KBM-7 (cell line): ENCODE measurements around the gene LDLRAD4.
A peak's percentile ranks its signal among the peaks of the same experiment; 100 is the strongest.

Experiments
- DNase-seq: peaks from one replicate; pipeline ENCODE4 v3.0.0-alpha.2; 2015
- in situ Hi-C: fragments of 300-500 bp; cut with MboI; formaldehyde crosslinking; loops from 2 replicates; pipeline ENCODE4 v1.14.3; 2020; ENCODE audit warnings: low sequenced_read_pairs, low pct_unique_long_range_greater_than_20kb, mixed read lengths

Gene LDLRAD4

DNA sequence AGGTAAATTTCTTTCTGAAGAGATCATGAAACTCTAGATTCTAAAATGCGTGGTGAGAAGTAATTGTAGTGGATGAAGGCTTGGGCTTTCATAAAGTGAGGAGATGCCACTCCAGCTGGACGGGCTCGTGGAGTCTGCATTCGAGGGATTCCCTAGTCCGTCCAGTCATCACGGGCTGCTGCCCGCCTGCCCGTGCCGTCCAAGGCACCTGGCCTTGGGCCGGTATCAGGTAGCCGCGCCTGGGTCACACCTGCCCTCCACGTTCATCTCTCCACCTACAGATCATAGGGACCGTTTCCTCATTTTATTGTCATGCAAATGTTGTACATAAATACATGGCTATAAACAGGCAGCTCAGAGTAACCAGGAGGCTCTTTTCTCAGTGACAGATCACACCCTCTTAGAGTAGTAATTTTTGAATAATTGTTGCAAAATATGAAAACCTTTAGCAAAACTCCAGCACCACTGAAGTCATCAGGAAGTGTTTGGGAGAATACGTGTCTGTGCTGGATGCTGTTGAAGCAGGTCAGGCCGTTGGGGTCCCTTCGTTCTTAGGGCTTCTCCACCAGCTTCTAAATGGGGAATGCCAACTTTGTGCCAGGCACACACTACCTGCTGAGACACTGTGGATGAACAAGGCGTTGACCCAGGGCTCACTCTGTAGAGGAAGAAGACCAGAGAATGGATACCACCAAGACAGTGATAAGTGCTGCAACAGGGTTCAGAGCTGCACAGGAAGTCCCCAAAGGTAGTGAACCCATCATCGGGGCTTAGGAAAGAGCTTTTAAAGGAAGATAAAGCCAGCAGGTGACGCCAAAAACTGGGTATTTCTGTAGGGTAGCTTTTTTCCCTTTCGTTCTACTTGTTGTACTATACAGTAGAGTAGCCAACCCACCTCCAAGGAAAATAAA is 395.3 kb downstream of the LDLRAD4 start:
- DNase-seq = no peak
- in situ Hi-C loops = no loop called here

DNA sequence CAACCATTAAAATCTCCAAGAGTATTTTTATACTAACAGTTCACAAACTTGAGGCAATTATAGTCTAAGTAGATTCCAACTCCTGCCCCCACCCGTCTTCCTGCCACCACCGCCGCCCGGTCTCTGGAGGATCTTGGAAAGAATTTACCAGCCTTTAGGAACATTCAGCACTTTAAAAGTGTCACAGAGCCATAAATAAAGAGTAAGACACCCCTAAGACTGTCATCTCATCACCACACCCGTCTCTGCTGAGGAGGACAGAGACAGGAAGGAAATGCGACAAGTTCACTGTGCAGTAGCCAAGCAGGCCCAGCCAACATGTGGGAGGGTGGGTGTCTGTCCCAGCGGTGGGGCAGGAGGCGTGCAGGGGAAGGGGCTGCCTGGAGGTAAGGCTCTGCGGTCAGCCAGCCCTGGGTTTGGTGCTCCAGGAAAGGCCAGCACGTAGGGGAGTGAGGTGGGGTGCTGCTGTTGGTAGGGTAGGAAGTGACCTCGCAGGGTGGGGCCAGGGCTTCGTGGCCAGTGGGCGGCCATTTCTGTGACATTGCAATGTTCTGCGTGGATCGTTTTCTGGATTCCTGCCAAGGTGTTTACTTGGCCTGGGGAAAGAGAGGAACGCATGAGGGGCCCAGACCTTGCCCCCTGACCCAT is 396.2 kb downstream of the LDLRAD4 start:
- peak; percentile 76 for DNase-seq
- in situ Hi-C loops = no loop called here

DNA sequence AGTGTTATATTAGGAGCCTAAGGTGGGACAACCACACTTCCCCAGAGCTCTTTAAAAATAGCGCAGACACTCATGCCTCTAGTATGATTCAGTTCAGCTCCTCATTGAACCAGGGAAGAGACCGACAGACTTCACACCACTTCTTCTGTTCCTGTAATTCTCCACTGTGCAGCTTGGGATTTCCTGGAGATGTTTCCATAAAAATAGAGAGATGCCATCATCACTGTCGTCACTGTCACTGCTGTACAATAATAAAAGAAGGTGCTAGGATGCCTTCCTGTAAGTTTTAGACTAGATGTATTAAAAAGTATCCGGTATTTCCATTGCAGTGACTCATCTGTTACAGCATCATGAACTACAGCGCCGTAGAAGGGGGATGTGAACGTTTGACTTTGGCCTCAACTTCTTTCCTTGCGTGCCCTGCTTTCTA is 396.9 kb downstream of the LDLRAD4 start:
- no peak for DNase-seq

DNA sequence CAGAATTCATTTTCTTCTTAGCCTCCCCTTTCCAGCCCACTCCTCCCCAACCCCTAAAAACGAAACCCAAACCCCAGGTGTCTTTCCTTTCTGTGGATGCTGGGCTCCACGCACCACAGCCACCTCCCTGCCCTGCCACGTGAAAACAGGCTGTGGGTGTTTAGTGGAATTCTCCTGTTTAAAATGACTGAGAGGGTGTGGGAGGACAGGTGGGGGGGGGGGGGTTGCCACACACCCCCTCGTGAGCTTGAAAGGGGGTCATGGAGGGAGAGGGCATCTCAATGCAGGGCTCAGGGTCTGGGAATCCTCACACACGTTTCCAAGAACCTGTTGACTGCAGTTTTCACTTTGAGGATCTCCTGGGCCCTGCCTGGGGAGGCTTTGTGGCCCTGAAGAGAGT is 397.5 kb downstream of the LDLRAD4 start:
- in situ Hi-C loops = no loop called here
- DNase-seq = no peak

More for the DNA sequence above, 396.9 kb downstream of the LDLRAD4 start:
- in situ Hi-C loops = no loop called here

DNA sequence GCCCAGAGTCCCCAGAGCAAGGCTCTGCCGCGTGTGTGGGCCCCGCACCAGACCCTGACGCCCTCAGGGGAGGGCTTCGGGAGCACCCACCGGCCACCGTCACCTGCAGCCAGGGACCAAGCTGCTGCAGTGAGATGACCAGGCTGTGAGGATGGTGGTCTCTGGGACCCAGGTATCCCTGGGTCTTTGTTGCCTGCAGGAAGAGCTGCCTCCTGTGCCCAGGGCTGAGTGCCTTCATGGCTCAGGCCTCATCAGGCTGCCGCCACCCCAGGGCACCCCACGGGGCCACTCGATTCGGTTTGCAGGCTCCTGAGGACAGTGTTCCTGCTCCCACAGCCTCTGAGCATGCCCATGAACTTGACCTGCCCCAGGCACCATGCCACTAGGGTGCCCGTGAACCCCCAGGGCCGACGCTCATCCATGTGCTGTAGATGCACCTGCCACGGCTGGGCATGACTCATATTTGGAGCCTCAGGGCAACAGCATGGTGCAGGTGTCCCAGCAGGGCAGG is 398.0 kb downstream of the LDLRAD4 start:
- in situ Hi-C loops = no loop called here
- DNase-seq = no peak

DNA sequence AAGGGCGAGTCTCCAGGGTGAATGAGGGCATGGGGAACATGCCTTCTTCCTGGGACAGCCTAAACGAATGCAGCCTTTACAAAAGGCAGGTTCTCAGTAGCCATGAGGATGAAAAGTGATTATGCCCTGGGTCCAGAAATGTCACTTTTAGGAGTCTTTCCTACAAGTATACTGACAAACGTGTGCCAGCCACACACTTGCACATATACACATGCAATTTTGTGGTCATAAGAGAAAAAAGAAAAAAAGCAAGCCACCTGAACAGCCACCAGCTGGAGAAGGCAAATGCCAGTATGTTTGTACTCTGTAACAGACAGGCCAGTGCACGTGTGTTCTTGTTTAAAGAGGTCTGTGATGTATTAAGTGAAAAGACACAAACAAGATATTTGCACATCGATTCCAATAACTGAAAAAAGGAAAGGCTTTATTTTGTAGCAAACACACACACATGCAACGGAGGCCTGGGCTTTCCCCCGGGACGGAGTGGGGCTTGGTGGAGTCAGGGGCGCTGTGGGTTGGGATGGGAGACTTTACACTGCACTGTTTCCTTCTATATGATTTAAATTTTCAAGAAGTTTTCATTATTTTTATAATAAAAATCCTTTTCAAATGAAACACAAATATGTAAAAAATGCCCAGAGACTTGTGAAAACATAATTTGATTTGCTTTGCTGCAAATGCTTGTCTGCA is 399.4 kb downstream of the LDLRAD4 start:
- DNase-seq = no peak
- in situ Hi-C loops = no loop called here

DNA sequence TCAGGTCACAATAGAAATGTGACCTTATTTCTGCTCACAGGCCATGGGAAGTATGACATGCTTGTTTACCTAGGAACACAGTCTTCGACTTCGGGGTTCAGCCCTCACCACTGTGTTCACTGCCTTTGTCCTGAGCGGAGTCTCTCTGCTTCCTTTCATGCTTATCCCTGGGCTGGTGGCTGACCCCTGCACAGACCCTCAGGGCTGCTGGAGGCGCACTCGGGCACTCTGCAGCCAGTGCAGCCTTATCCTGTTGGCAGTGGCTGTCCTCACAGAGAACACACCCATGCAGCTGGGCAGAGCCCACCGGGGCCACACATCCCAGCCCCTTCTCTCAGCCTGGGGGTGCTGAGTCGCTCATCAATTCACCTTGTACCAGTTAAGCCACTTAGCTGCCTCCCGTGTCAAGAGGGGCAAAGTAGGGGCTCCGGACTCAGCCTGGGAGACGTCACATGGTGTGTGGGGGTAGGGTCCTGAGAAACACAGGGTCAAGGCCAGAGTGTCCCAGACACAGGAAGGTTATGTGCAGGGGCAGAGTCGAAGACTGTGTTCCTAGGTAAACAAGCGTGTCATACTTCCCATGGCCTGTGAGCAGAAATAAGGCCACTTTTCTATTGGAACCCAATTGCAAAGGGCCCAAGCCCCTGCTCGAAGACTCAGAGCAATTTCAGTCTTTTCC is 400.3 kb downstream of the LDLRAD4 start:
- in situ Hi-C loops = no loop called here
- DNase-seq = no peak

DNA sequence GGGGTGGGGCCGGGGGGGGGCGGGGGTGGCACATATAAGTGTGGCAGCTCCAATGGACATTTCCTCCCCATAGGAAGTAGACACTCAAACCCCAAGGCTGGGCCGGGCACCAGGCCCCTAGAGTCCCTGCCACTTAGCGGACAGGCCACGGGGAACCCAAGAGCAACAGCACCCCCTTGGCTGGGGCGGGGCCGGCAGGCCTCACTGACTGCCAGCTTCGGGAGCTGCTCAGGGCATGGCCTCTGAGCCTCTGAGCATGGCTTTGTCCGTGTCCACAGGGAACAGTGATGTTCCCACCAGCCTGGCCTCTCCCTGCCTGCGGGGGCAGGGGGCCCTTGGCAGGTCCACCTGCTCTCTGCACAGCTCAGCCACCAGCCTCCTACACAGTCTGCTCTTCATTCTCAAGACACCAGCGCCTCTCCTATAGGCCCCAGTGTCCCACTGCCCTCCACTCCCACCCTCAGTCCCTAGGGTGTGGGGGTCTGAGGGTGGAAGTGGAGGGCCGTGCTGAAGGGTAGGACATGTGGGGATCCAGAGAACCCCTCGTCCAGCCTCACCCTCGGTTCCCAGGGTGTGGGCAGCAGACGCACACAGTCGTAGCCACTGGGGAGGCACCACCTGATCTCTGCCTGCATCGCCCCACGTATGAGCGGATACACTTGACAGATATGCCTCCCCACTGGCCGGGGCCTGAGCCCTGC is 401.1 kb downstream of the LDLRAD4 start:
- in situ Hi-C loops = no loop called here
- DNase-seq = no peak

DNA sequence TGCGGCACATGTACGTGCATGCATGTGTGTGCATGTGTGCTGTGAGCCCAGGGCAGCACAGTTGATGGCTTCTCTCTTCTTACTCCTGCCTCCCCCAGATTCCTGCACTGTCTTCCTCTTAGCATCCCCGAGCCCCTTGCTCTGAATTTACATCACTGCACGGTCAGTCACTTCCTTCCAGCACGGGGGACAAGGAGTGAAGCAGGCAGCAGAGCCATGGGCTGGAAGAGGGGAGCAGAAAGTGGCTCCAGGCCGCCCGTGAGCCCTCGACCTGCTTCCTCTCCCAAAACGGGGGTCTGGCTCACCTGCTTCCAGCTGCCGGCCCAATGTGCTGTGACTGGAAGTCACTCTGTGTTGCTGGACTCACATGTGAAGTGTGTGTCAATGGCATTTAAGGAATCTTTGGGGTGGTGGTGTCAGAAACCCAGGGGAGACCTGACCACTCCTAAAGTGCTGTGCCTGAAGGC is 401.7 kb downstream of the LDLRAD4 start:
- DNase-seq = no peak
- in situ Hi-C loops = no loop called here

DNA sequence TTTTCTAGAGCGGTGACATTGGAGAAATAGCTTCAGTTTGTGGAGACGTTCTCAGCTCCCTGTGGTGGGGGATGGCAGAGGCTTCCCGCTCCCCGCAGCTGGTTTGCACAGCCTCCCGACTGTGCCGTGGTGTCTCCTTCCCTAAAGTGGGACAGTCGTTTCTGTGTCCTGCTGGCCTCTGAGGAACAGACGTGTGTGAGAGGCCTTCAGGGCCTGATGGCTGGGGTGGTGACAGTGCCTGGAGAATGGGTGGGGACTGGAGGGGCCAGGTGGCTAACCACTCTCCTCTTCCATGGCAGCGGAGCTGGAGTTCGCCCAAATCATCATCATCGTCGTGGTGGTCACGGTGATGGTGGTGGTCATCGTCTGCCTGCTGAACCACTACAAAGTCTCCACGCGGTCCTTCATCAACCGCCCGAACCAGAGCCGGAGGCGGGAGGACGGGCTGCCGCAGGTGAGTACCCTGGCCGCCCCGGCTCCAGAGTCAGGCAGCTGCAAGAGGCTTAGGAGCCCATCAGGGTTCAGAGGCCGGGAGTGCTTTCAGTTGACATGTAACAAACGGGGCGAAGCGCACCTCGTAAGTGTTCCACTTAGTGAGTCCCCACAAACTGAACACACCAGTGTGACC is 402.4 kb downstream of the LDLRAD4 start:
- in situ Hi-C loops = no loop called here
- no peak for DNase-seq

DNA sequence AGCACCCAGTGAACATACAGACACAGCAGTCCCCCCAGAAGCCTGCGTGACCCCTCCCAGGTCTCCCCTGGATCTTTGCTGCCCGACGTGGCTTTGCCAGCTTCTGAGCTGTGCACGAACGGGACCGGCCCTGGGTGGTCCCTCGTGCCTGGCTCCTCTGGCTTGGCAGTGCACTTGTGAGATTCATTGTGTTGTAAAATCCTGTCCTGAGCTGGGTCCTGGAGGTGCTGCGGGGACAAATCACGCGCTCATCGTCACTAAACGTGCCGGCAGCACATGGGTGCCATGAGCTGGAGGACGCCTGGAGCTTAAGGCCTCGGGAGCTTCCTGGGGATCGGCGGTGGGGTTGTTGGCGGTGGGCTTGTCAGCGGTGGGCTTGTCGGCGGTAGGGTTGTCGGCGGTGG is 402.9 kb downstream of the LDLRAD4 start:
- in situ Hi-C loops = no loop called here
- DNase-seq = no peak

DNA sequence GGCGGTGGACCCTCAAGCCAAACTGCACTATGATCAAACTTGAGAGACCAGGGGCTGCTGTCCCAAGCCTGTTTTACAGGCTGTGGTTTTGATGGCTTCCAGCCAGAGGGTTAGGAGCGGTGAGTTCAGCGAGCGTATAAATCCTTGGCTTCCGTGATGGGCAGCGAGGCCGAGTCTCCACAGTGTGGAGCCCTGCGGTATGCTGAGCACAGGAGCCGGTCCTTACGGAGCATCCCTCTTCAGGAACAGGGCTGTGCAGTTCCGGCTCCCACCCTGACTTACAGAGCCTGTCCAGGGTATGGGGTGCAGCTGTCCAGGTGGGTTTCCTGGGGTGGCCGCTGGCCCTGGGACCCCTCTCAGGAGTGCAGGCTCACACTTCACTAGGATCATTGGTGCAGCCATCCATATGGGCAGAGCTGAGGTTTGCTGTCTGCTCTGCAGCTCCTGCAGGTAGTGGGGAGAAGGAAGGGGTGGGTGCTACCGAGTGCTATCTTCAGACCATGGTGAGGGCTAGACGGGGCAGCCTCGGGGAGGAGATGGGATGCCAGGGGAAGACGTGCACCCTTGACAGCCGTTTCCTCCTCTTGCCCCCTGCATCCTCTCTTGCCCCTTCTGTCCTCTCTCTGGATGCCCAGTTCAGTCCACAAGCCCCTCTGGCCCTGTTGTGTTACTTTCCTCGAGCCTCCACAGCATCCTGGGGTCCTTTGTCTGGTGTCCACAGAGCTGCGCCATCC is 403.5 kb downstream of the LDLRAD4 start:
- in situ Hi-C loops = no loop called here

DNA sequence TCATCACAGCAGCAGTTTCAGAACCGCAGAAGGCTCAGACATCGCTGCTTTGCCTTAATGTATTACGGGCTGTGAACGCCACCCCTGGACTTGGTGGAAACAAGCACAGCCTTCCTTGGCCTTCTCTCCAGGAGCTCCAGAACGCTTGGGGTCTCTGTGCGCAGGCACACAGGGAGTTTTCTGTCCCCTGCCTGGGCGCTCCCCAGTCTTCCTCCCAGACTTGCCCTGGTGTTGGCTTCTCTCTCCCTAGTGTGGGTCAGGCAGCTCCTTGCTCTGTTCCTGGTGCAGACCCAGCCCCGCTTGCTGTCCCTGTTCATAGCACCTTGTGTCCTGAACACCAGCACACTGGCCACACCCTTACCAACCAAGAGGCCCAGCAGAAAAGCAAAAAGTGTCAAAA is 404.2 kb downstream of the LDLRAD4 start:
- in situ Hi-C loops = no loop called here
- DNase-seq = no peak

More for the DNA sequence above, 403.5 kb downstream of the LDLRAD4 start:
- DNase-seq = no peak

DNA sequence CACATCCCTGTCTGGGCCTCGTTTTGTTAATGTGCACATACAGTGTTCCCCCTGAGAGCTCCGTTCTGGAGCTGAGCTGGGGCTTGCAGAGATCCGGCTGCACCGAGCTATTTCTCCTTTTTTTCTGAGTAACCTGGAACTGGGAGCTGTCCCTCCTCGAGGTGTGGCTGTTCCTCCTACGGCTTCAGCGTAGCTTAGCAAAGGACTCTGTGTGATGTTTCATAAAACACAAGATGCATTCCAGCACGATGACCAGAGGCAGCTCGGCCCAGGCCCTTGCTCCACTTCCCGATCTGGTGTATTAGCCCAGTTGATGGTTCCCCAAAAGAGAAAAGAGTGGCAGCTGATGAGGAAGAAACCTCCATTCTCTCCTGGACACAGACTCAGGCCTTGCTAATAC is 404.8 kb downstream of the LDLRAD4 start:
- DNase-seq = peak; percentile 24
- in situ Hi-C loops = no loop called here

DNA sequence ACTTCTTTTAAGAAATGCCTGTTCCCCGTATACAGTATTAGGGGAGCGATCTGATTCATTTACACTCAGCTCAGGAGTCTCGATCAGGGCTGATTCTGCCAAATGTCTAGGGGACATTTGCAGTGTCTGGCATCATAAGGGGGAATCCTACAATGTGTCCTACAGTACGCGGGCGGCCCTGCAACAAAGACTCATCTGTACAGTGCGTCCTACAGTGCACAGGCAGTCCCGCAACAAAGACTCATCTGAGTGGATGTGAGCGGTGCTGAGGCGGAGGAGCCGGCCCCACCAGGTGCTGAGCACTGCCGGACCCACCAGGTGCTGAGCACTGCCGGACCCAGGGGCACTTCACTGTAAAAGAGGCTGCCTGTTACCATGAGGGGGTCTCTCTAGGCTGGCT is 405.3 kb downstream of the LDLRAD4 start:
- DNase-seq = no peak
- in situ Hi-C loops = no loop called here

DNA sequence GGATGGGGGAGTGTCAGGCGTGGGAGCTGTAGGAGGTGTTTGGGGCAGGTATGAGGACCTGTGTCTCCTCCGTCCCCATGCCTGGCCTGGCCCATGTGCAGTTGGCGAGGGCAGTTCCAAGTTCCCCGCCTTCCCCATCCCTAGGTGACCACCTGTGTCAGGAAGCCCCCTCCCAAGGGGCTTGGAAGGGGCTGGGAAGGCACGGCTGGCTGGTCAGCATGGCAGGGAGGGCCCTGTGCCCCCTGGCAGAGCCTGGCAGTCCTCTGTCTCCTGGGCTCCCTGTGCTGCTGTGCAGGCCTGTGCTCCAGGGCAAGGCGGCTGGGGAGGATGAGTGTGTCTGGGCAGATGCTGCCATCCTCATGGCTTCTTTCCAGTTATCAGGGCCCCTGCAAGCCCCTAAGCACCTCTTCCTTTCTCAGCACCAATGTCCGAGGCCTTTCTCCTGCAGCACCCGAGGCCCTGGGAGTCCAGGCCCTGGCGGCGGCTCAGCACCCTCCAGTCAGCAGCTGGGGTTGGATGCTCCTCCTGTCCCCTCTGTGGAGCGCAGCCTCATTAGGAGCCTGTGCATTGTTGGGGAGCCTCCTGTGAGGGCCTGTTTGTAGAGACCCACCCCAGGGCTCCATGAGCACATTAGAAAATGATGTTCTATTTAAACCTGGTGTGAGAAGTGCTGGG is 406.1 kb downstream of the LDLRAD4 start:
- no peak for DNase-seq
- in situ Hi-C loops = no loop called here

DNA sequence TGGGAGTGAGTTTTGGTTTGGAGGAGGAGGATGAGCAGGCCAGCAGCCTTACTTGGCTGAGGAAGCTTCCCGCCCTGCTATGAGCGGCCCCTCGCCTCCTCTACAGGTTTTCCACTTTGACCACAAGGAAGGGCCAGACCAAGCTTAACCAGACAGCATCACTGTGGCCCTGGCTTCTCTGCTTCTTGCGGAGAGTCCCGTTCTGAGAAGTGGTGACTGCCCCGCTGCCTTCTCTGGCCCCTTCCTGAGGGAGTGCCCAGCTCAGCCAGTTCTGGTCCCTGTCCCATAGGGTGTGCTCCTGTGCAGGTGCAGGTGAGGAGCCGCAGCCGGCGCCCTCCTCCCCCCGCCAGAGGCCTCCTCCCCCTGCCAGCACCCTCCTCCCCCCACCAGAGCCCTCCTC is 406.8 kb downstream of the LDLRAD4 start:
- DNase-seq = no peak
- in situ Hi-C loops = no loop called here
